Neural cell (in vitro differentiated cells): Measurements from ENCODE around the gene ALK. TPM values are rescaled to one million over a fixed set of nuclear protein-coding genes. Genes with fewer than 3 reads are reported as not detected.

Experiments used
- H2AFZ ChIP-seq: fragments of 200-600, 300-800 bp; sonication (generic), shearing (Covaris generic); 2 replicates; pipeline ENCODE4 v1.6.0; 2014; ENCODE audit warnings: low read depth, mild to moderate bottlenecking, antibody characterized with exemption, low read length, moderate library complexity
- H3F3A ChIP-seq: fragments of 200-600 bp; shearing (Covaris generic); 2 replicates; pipeline ENCODE4 v1.6.1; 2016; ENCODE audit warnings: mild to moderate bottlenecking, moderate library complexity, mixed read lengths, antibody characterized with exemption, low read length; ENCODE audit not compliant: insufficient read depth, poor library complexity, severe bottlenecking
- H3K27ac ChIP-seq: fragments of 200-600, 300-800 bp; sonication (generic), shearing (Covaris generic); 2 replicates; pipeline ENCODE4 v1.5.1; 2014; ENCODE audit warnings: mild to moderate bottlenecking, low read length, moderate library complexity
- H3K27me3 ChIP-seq: fragments of 300-800, 200-600 bp; sonication (generic), shearing (Covaris generic); 2 replicates; pipeline ENCODE4 v1.6.0; 2014; ENCODE audit warnings: mild to moderate bottlenecking, low read depth, low read length, moderate library complexity; ENCODE audit not compliant: insufficient read depth
- H3K36me3 ChIP-seq: fragments of 300-800, 200-600 bp; sonication (generic), shearing (Covaris generic); 2 replicates; pipeline ENCODE4 v1.5.1; 2014; ENCODE audit warnings: mild to moderate bottlenecking, antibody characterized with exemption, low read length, moderate library complexity; ENCODE audit not compliant: insufficient read depth
- H3K4me2 ChIP-seq: fragments of 300-800, 200-600 bp; sonication (generic), shearing (Covaris generic); 2 replicates; pipeline ENCODE4 v1.6.0; 2014; ENCODE audit warnings: mild to moderate bottlenecking, low read length
- H3K4me3 ChIP-seq: fragments of 300-800, 200-600 bp; sonication (generic), shearing (Covaris generic); 2 replicates; pipeline ENCODE4 v1.5.1; 2014; ENCODE audit warnings: mild to moderate bottlenecking, low read length, moderate library complexity
- H3K79me2 ChIP-seq: fragments of 200-600 bp; shearing (Covaris generic); replicated peaks from 2 replicates; pipeline ENCODE4 v1.6.0; 2014; ENCODE audit warnings: mild to moderate bottlenecking, low read length, moderate library complexity; ENCODE audit not compliant: insufficient read depth
- H3K9ac ChIP-seq: fragments of 300-800, 200-600 bp; sonication (generic), shearing (Covaris generic); 2 replicates; pipeline ENCODE4 v1.6.1; 2016; ENCODE audit warnings: mild to moderate bottlenecking, low read length, mixed read lengths
- H3K9me2 ChIP-seq: fragments of 200-600 bp; shearing (Covaris generic); 2 replicates; pipeline ENCODE4 v1.6.1; 2016; ENCODE audit warnings: mild to moderate bottlenecking, low read length, mixed read lengths; ENCODE audit not compliant: insufficient read depth
- H3K9me3 ChIP-seq: fragments of 200-600, 300-800 bp; sonication (generic), shearing (Covaris generic); 2 replicates; pipeline ENCODE4 v1.6.1; 2016; ENCODE audit warnings: mild to moderate bottlenecking, mixed run types, low read length, moderate library complexity, mixed read lengths
- H4K20me1 ChIP-seq: fragments of 200-600 bp; shearing (Covaris generic); 2 replicates; pipeline ENCODE4 v1.6.1; 2016; ENCODE audit warnings: mild to moderate bottlenecking, mixed run types; ENCODE audit not compliant: insufficient read depth
- CTCF ChIP-seq: fragments of 450-650 bp; IDR thresholded peaks from 2 replicates; pipeline ENCODE4 v1.5.1; 2014; ENCODE audit warnings: antibody characterized with exemption, mild to moderate bottlenecking, moderate library complexity; ENCODE audit not compliant: poor library complexity, severe bottlenecking
- EP300 ChIP-seq: fragments of 450-650 bp; conservative IDR thresholded peaks from 2 replicates; pipeline ENCODE4 v1.6.1; 2014; ENCODE audit warnings: antibody characterized with exemption, mild to moderate bottlenecking, moderate library complexity; ENCODE audit not compliant: poor library complexity, severe bottlenecking
- EZH2 ChIP-seq: fragments of 200-600, 300-800 bp; shearing (Covaris generic), sonication (generic); IDR thresholded peaks from 2 replicates; pipeline ENCODE4 v1.6.1; 2014; ENCODE audit warnings: antibody characterized with exemption, low read length, borderline replicate concordance, mild to moderate bottlenecking; ENCODE audit not compliant: insufficient read depth, poor library complexity, severe bottlenecking
- MXI1 ChIP-seq: fragments of 450-650 bp; conservative IDR thresholded peaks from 2 replicates; pipeline ENCODE4 v1.6.1; 2014; ENCODE audit warnings: antibody characterized with exemption, mild to moderate bottlenecking; ENCODE audit not compliant: poor library complexity, severe bottlenecking
- POLR2AphosphoS5 ChIP-seq: IDR thresholded peaks from 2 replicates; pipeline ENCODE4 v1.6.1; 2012
- RAD21 ChIP-seq: fragments of 450-650 bp; conservative IDR thresholded peaks from 2 replicates; pipeline ENCODE4 v1.6.1; 2014; ENCODE audit warnings: antibody characterized with exemption, mild to moderate bottlenecking, moderate library complexity
- REST ChIP-seq: IDR thresholded peaks from 2 replicates; pipeline ENCODE4 v1.6.1; 2012; ENCODE audit warnings: borderline replicate concordance
- SMC3 ChIP-seq: fragments of 450-650 bp; conservative IDR thresholded peaks from 2 replicates; pipeline ENCODE4 v1.6.1; 2014; ENCODE audit warnings: antibody characterized with exemption, mild to moderate bottlenecking, moderate library complexity; ENCODE audit not compliant: poor library complexity
- TAF1 ChIP-seq: IDR thresholded peaks from 2 replicates; pipeline ENCODE4 v1.6.1; 2012; ENCODE audit warnings: low read depth
- polyA plus RNA-seq: library from polyadenylated mRNA; depleted of rRNA; stranded (reverse); fragments of >200 nt; gene quantifications from 2 replicates; pipeline ENCODE4 v1.2.3, GENCODE V29; 2014

ALK gene
- polyA plus RNA-seq, 1 donor from 2014 or later = 7.1 TPM

GRCh38 chr2:29162204-29162928 lies 759.0 kb downstream of the ALK start:
- Histone ChIP-seq H3F3A (peaks cover 4% of the 10 kb centered on the region), H3K4me2 (no peak overlapping the region), H3K27ac (no peak overlapping the region)

GRCh38 chr2:29160184-29160583 lies 761.2 kb downstream of the ALK start:
- no peak overlapping the region for H3K27ac ChIP-seq
- no peaks in the 10 kb centered on the region for H3K79me2 ChIP-seq
- no peak overlapping the region for H3K9ac ChIP-seq
- no peak overlapping the region for H3K4me3 ChIP-seq
- H3K36me3 ChIP-seq = no peaks in the 10 kb centered on the region
- no peak overlapping the region for H3K4me2 ChIP-seq
- H3K9me2 ChIP-seq = no peaks in the 10 kb centered on the region
- H3K9me3 ChIP-seq = no peaks in the 10 kb centered on the region
- H4K20me1 ChIP-seq = no peaks in the 10 kb centered on the region
- peaks cover 4% of the 10 kb centered on the region for H3F3A ChIP-seq
- H2AFZ ChIP-seq = no peak overlapping the region
- H3K27me3 ChIP-seq = no peaks in the 10 kb centered on the region
- no peak for TF ChIP-seq SMC3
- TF ChIP-seq EP300 = no peak
- no peak for TF ChIP-seq POLR2AphosphoS5
- TF ChIP-seq CTCF = no peak
- no peak for TF ChIP-seq EZH2

More at GRCh38 chr2:29162204-29162928, 759.0 kb downstream of the ALK start:
- H3K27me3 ChIP-seq = no peaks in the 10 kb centered on the region
- H3K79me2 ChIP-seq = no peaks in the 10 kb centered on the region
- no peaks in the 10 kb centered on the region for H3K9me2 ChIP-seq
- TF ChIP-seq EZH2 (no peak), TAF1 (no peak), MXI1 (no peak), EP300 (no peak), REST (no peak), SMC3 (no peak), POLR2AphosphoS5 (no peak), CTCF (no peak), RAD21 (no peak)
- H3K4me3 ChIP-seq = no peak overlapping the region
- H4K20me1 ChIP-seq = no peaks in the 10 kb centered on the region
- H3K9ac ChIP-seq = no peak overlapping the region
- H2AFZ ChIP-seq = no peak overlapping the region
- no peaks in the 10 kb centered on the region for H3K9me3 ChIP-seq
- H3K36me3 ChIP-seq = no peaks in the 10 kb centered on the region
